Neural cell (in vitro differentiated cells): Measurements from ENCODE around the gene SALL3. TPM values are rescaled to one million over a fixed set of nuclear protein-coding genes. Genes with fewer than 3 reads are reported as not detected.

ENCODE experiments used
- H2AFZ ChIP-seq: fragments of 200-600, 300-800 bp; sonication (generic), shearing (Covaris generic); 2 replicates; pipeline ENCODE4 v1.6.0; 2014; ENCODE audit warnings: low read depth, mild to moderate bottlenecking, antibody characterized with exemption, low read length, moderate library complexity
- H3F3A ChIP-seq: fragments of 200-600 bp; shearing (Covaris generic); 2 replicates; pipeline ENCODE4 v1.6.1; 2016; ENCODE audit warnings: mild to moderate bottlenecking, moderate library complexity, mixed read lengths, antibody characterized with exemption, low read length; ENCODE audit not compliant: insufficient read depth, poor library complexity, severe bottlenecking
- H3K27ac ChIP-seq: fragments of 200-600, 300-800 bp; sonication (generic), shearing (Covaris generic); 2 replicates; pipeline ENCODE4 v1.5.1; 2014; ENCODE audit warnings: mild to moderate bottlenecking, low read length, moderate library complexity
- H3K27me3 ChIP-seq: fragments of 300-800, 200-600 bp; sonication (generic), shearing (Covaris generic); 2 replicates; pipeline ENCODE4 v1.6.0; 2014; ENCODE audit warnings: mild to moderate bottlenecking, low read depth, low read length, moderate library complexity; ENCODE audit not compliant: insufficient read depth
- H3K36me3 ChIP-seq: fragments of 300-800, 200-600 bp; sonication (generic), shearing (Covaris generic); 2 replicates; pipeline ENCODE4 v1.5.1; 2014; ENCODE audit warnings: mild to moderate bottlenecking, antibody characterized with exemption, low read length, moderate library complexity; ENCODE audit not compliant: insufficient read depth
- H3K4me2 ChIP-seq: fragments of 300-800, 200-600 bp; sonication (generic), shearing (Covaris generic); 2 replicates; pipeline ENCODE4 v1.6.0; 2014; ENCODE audit warnings: mild to moderate bottlenecking, low read length
- H3K4me3 ChIP-seq: fragments of 300-800, 200-600 bp; sonication (generic), shearing (Covaris generic); 2 replicates; pipeline ENCODE4 v1.5.1; 2014; ENCODE audit warnings: mild to moderate bottlenecking, low read length, moderate library complexity
- H3K79me2 ChIP-seq: fragments of 200-600 bp; shearing (Covaris generic); replicated peaks from 2 replicates; pipeline ENCODE4 v1.6.0; 2014; ENCODE audit warnings: mild to moderate bottlenecking, low read length, moderate library complexity; ENCODE audit not compliant: insufficient read depth
- H3K9ac ChIP-seq: fragments of 300-800, 200-600 bp; sonication (generic), shearing (Covaris generic); 2 replicates; pipeline ENCODE4 v1.6.1; 2016; ENCODE audit warnings: mild to moderate bottlenecking, low read length, mixed read lengths
- H3K9me2 ChIP-seq: fragments of 200-600 bp; shearing (Covaris generic); 2 replicates; pipeline ENCODE4 v1.6.1; 2016; ENCODE audit warnings: mild to moderate bottlenecking, low read length, mixed read lengths; ENCODE audit not compliant: insufficient read depth
- H3K9me3 ChIP-seq: fragments of 200-600, 300-800 bp; sonication (generic), shearing (Covaris generic); 2 replicates; pipeline ENCODE4 v1.6.1; 2016; ENCODE audit warnings: mild to moderate bottlenecking, mixed run types, low read length, moderate library complexity, mixed read lengths
- H4K20me1 ChIP-seq: fragments of 200-600 bp; shearing (Covaris generic); 2 replicates; pipeline ENCODE4 v1.6.1; 2016; ENCODE audit warnings: mild to moderate bottlenecking, mixed run types; ENCODE audit not compliant: insufficient read depth
- CTCF ChIP-seq: fragments of 450-650 bp; IDR thresholded peaks from 2 replicates; pipeline ENCODE4 v1.5.1; 2014; ENCODE audit warnings: antibody characterized with exemption, mild to moderate bottlenecking, moderate library complexity; ENCODE audit not compliant: poor library complexity, severe bottlenecking
- EP300 ChIP-seq: fragments of 450-650 bp; conservative IDR thresholded peaks from 2 replicates; pipeline ENCODE4 v1.6.1; 2014; ENCODE audit warnings: antibody characterized with exemption, mild to moderate bottlenecking, moderate library complexity; ENCODE audit not compliant: poor library complexity, severe bottlenecking
- EZH2 ChIP-seq: fragments of 200-600, 300-800 bp; shearing (Covaris generic), sonication (generic); IDR thresholded peaks from 2 replicates; pipeline ENCODE4 v1.6.1; 2014; ENCODE audit warnings: antibody characterized with exemption, low read length, borderline replicate concordance, mild to moderate bottlenecking; ENCODE audit not compliant: insufficient read depth, poor library complexity, severe bottlenecking
- MXI1 ChIP-seq: fragments of 450-650 bp; conservative IDR thresholded peaks from 2 replicates; pipeline ENCODE4 v1.6.1; 2014; ENCODE audit warnings: antibody characterized with exemption, mild to moderate bottlenecking; ENCODE audit not compliant: poor library complexity, severe bottlenecking
- POLR2AphosphoS5 ChIP-seq: IDR thresholded peaks from 2 replicates; pipeline ENCODE4 v1.6.1; 2012
- RAD21 ChIP-seq: fragments of 450-650 bp; conservative IDR thresholded peaks from 2 replicates; pipeline ENCODE4 v1.6.1; 2014; ENCODE audit warnings: antibody characterized with exemption, mild to moderate bottlenecking, moderate library complexity
- REST ChIP-seq: IDR thresholded peaks from 2 replicates; pipeline ENCODE4 v1.6.1; 2012; ENCODE audit warnings: borderline replicate concordance
- SMC3 ChIP-seq: fragments of 450-650 bp; conservative IDR thresholded peaks from 2 replicates; pipeline ENCODE4 v1.6.1; 2014; ENCODE audit warnings: antibody characterized with exemption, mild to moderate bottlenecking, moderate library complexity; ENCODE audit not compliant: poor library complexity
- TAF1 ChIP-seq: IDR thresholded peaks from 2 replicates; pipeline ENCODE4 v1.6.1; 2012; ENCODE audit warnings: low read depth
- polyA plus RNA-seq: library from polyadenylated mRNA; depleted of rRNA; stranded (reverse); fragments of >200 nt; gene quantifications from 2 replicates; pipeline ENCODE4 v1.2.3, GENCODE V29; 2014

The SALL3 gene
- polyA plus RNA-seq, 1 donor from 2014 or later, result 0.16 TPM

DNA sequence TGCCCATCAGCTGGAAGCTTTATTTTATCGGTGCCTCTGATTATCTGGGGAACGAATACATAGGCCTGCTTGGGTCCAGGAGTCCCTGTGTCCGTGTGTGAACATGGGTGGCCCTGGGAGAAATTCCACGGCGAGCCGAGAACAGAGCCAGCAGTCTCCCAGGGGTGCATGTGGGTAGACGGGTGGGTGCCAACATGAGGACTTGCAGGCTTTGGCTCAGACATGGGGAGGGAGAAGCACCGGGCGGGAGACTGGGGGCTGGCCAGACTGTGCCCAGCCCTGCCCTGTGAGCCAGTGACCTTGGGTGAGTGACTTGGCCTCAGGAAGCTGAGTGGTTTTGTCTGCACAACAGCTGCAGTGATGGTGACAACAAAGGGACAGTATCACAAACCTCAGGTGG, 44.2 kb upstream of the SALL3 start:
- H3F3A ChIP-seq, result no peaks in the 10 kb centered on the region
- H3K9ac ChIP-seq, result no peak overlapping the region
- TF ChIP-seq TAF1 (no peak), MXI1 (no peak), POLR2AphosphoS5 (no peak), SMC3 (no peak), EZH2 (no peak), EP300 (no peak), CTCF (no peak), REST (no peak)

DNA sequence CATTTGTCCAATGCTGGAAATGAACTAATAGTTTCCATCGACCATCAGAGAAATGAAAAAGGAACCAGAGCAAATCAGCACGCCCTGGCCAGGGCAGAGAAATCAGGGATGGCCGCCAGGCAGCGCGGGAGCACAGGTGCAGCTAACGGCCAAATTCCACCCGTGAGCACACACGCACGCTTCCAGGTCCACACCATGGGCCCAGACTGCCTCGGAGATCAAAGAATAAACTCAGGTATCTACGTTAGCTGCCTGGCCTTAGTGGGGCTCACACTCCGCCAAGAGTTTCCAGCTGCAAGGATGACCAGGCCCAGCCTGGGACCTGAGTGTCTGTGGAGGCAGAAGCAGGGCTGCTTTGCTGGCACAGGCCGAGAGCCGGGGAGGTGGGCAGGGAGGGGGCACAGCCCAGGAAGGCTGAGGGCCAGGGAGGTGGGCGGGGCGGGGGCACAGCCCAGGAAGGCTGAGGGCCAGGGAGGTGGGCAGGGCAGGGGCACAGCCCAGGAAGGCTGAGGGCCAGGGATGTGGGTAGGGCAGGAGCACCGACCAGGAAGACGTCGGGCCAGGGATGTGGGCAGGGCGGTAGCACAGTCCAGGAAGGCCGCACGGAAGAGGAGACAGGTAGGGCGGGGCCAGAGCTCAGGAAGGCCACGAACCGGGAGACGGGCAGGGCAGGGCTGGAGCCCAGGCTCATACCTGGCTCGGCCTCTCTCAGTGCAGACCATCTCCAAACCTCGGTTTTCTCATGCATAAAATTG, 43.2 kb upstream of the SALL3 start:
- Histone ChIP-seq H3K4me3 (no peak overlapping the region), H3K9me3 (no peaks in the 10 kb centered on the region), H3K9me2 (no peaks in the 10 kb centered on the region), H3K9ac (no peak overlapping the region), H3K79me2 (no peaks in the 10 kb centered on the region), H3K4me2 (no peak overlapping the region), H3F3A (no peaks in the 10 kb centered on the region), H3K27ac (no peak overlapping the region), H4K20me1 (no peaks in the 10 kb centered on the region), H2AFZ (no peak overlapping the region), H3K36me3 (no peaks in the 10 kb centered on the region), H3K27me3 (no peaks in the 10 kb centered on the region)
- TF ChIP-seq REST (no peak), MXI1 (no peak), RAD21 (no peak), POLR2AphosphoS5 (no peak), TAF1 (no peak), CTCF (no peak), SMC3 (no peak), EZH2 (no peak), EP300 (no peak)

More for the DNA sequence above, 44.2 kb upstream of the SALL3 start:
- Histone ChIP-seq H3K27me3 (no peaks in the 10 kb centered on the region), H3K27ac (no peak overlapping the region), H3K36me3 (no peaks in the 10 kb centered on the region), H3K9me2 (no peaks in the 10 kb centered on the region), H3K79me2 (no peaks in the 10 kb centered on the region), H2AFZ (no peak overlapping the region), H3K4me2 (no peak overlapping the region), H3K9me3 (no peaks in the 10 kb centered on the region), H4K20me1 (no peaks in the 10 kb centered on the region), H3K4me3 (no peak overlapping the region)
